GM20000 (cell line): ENCODE measurements around the gene FTCDNL1.

Experiments used
- DNase-seq: peaks from one replicate; pipeline ENCODE4 v3.0.0; 2012; ENCODE audit warnings: low spot score
- TF ChIP-seq, protein P1 (sequence below): IDR thresholded peaks from 2 replicates; pipeline ENCODE4 v1.5.1; 2012; ENCODE audit warnings: mild to moderate bottlenecking, control low read depth; ENCODE audit errors: extremely low read depth, missing control alignments

Gene FTCDNL1

DNA sequence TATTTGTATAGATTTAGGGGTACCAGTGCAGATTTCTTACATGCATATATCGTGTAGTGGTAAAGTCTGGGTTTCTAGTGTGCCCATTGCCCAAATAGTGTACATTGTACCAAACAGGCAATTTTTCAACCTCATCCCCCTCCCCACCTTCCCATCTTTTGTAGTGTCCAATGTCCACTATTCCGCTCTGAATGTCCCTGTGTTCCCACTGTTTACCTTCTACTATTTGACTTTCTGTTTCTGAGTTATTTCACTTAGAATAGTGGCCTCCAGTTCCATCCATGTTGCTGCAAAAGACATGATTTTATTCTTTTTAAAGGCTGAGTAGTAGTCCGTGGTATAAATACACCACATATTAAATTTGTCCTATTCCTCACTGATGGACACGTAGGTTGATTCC is 132.9 kb downstream of the FTCDNL1 start:
- no peak for DNase-seq
- TF ChIP-seq, protein P1, sequence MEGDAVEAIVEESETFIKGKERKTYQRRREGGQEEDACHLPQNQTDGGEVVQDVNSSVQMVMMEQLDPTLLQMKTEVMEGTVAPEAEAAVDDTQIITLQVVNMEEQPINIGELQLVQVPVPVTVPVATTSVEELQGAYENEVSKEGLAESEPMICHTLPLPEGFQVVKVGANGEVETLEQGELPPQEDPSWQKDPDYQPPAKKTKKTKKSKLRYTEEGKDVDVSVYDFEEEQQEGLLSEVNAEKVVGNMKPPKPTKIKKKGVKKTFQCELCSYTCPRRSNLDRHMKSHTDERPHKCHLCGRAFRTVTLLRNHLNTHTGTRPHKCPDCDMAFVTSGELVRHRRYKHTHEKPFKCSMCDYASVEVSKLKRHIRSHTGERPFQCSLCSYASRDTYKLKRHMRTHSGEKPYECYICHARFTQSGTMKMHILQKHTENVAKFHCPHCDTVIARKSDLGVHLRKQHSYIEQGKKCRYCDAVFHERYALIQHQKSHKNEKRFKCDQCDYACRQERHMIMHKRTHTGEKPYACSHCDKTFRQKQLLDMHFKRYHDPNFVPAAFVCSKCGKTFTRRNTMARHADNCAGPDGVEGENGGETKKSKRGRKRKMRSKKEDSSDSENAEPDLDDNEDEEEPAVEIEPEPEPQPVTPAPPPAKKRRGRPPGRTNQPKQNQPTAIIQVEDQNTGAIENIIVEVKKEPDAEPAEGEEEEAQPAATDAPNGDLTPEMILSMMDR: no peak

DNA sequence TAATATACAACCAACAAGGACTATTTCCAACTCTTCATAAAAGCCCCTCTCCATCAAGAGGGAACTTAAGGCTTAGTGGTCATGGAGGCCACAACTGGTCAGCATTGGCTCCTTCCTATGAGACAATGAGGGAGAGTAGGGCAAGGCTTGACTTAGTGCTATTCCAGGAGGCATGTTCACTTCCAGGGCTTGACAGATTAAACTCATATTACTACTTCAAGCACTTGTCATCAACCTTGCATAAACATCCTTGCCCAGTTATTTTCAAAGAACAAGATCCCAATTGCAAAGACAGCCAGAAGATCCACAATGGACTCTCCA is 133.4 kb downstream of the FTCDNL1 start:
- TF ChIP-seq, protein P1: no peak
- DNase-seq: no peak

DNA sequence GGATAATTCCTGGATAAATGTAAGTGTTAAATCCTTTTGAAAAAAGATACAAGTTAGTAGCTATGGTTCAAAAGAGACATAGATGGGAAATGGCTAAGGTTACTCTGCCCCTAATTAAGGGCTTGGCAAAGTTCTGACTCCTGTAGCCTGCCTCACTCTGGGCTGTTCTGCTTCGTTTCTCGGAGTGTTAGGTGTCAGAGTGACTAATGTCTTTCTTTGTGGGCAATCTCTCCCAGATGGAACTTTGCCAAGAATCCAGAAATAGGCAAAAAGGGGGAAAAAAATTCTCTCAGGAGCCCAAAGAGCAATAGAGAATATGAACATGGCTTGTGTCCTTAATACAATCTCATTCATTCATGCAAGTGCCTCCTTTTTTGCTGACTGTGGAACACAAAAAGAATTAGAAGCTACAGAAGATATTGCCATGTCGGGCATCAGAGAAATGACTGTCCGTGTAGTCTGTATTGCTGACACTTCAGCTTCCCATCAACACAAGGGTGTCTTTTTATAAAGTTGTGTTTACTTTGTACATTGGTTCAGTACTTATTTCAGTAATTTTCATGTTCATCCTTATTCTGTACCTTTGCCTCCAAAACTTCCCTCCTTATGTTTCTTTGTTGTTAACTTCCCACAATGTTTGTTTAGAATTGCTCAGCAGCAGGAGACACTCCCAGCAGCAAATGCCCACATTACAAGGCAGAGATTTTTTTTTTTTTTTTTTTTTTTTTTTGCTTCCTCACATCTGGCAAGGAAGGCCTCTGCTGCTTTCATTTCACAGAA is 134.0 kb downstream of the FTCDNL1 start:
- TF ChIP-seq, protein P1: no peak
- no peak for DNase-seq

DNA sequence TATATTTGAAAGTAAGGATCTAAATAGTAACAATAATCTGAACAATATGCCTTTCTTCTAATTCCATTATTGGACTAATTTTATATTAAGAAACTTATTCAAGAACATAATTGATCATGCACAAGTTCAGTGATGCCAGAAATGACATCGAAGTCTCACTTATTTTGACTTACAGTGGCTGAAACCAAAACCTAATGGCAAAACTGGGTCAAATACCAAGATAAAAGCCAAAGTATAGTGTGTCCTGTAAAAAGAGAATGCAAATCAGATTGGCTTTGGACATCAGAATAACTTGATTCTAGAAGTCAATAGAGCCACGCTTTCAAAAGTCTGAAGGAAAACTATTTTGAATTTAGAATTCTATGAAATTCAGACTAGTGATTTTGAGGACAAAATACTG is 137.2 kb downstream of the FTCDNL1 start:
- TF ChIP-seq, protein P1: no peak
- no peak for DNase-seq

DNA sequence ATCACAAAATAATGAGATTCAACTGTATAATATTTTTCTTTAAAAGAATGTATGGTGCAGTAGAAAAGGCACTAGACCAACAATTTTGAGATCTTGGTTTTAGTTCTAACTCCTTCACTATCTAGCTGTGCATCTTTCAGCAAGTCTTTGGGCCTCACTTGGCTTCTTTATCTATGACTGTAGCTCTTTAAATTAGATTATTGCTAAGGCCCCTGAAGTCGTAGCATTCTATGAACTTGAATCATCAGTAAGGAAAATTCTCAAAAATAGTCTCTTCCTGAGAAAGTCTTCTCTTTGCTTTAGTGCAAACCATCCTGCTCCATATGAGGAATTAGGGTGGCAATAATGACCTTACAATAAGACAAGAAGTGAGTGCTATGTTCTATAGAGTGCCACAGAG is 140.4 kb downstream of the FTCDNL1 start:
- TF ChIP-seq, protein P1: no peak
- DNase-seq: no peak
